Measurements from ENCODE around the gene RETREG3. TPM values are rescaled to one million over a fixed set of nuclear protein-coding genes. Genes with fewer than 3 reads are reported as not detected.
A peak's percentile ranks its signal among the peaks of the same experiment; 100 is the strongest.

Gene RETREG3
- total RNA-seq, 1 experiment from 2014 or later: 47.2 TPM

GRCh38 chr17:42581744-42582270, 27.4 kb downstream of the RETREG3 start:
- no peak overlapping the region for H3K4me3 ChIP-seq
- DNase-seq: no peak
- H3K9me3 ChIP-seq: no peaks in the 10 kb centered on the region
- peaks cover 61% of the 10 kb centered on the region for H3K36me3 ChIP-seq
- no peaks in the 10 kb centered on the region for H3K27me3 ChIP-seq

- no peak for DNase-seq
- no peaks in the 10 kb centered on the region for H3K27me3 ChIP-seq
- no peak overlapping the region for H3K4me3 ChIP-seq
- H3K36me3 ChIP-seq: peaks cover 57% of the 10 kb centered on the region
- no peaks in the 10 kb centered on the region for H3K9me3 ChIP-seq
Observed at GRCh38 chr17:42579794-42580551, 29.2 kb downstream of the RETREG3 start.

GRCh38 chr17:42578282-42578869, 30.8 kb downstream of the RETREG3 start:
- peaks cover 60% of the 10 kb centered on the region for H3K36me3 ChIP-seq
- peak overlapping the region; percentile 93 for H3K4me3 ChIP-seq
- peak; percentile 73 for DNase-seq
- no peaks in the 10 kb centered on the region for H3K9me3 ChIP-seq
- no peaks in the 10 kb centered on the region for H3K27me3 ChIP-seq

GRCh38 chr17:42577532-42578281, 31.5 kb downstream of the RETREG3 start, which contains the start of gene PSMC3IP:
PSMC3IP (minus strand) TSS chr17:42577729; CDS start chr17:42577686, 43 bp downstream.
- peak within 1 kb of the TSS; percentile 93 for H3K4me3 ChIP-seq
- H3K27me3 ChIP-seq: no peaks in the 10 kb centered on the region
- no peaks in the 10 kb centered on the region for H3K9me3 ChIP-seq
- DNase-seq: peak; percentile 97
- peaks cover 62% of the 10 kb centered on the region for H3K36me3 ChIP-seq

- H3K4me3 ChIP-seq: peak overlapping the region; percentile 93
- DNase-seq: no peak
Observed at GRCh38 chr17:42577140-42577531, 32.0 kb downstream of the RETREG3 start.

GRCh38 chr17:42574463-42574862, 34.7 kb downstream of the RETREG3 start:
- DNase-seq: no peak
- Histone ChIP-seq H3K36me3 (peaks cover 71% of the 10 kb centered on the region), H3K4me3 (no peak overlapping the region)

More at GRCh38 chr17:42577140-42577531, 32.0 kb downstream of the RETREG3 start:
- Histone ChIP-seq H3K27me3 (no peaks in the 10 kb centered on the region), H3K36me3 (peaks cover 61% of the 10 kb centered on the region), H3K9me3 (no peaks in the 10 kb centered on the region)

GRCh38 chr17:42573095-42573494, 36.1 kb downstream of the RETREG3 start:
- Histone ChIP-seq H3K4me3 (no peak overlapping the region), H3K36me3 (peaks cover 83% of the 10 kb centered on the region)

More at GRCh38 chr17:42574463-42574862, 34.7 kb downstream of the RETREG3 start:
- Histone ChIP-seq H3K27me3 (no peaks in the 10 kb centered on the region), H3K9me3 (no peaks in the 10 kb centered on the region)

GRCh38 chr17:42571435-42572225, 37.5 kb downstream of the RETREG3 start:
- no peaks in the 10 kb centered on the region for H3K9me3 ChIP-seq
- H3K4me3 ChIP-seq: no peak overlapping the region
- no peaks in the 10 kb centered on the region for H3K27me3 ChIP-seq
- DNase-seq: no peak
- H3K36me3 ChIP-seq: peaks cover 81% of the 10 kb centered on the region

More at GRCh38 chr17:42573095-42573494, 36.1 kb downstream of the RETREG3 start:
- Histone ChIP-seq H3K9me3 (no peaks in the 10 kb centered on the region), H3K27me3 (no peaks in the 10 kb centered on the region)
- no peak for DNase-seq

GRCh38 chr17:42568341-42569111, 40.6 kb downstream of the RETREG3 start:
- Histone ChIP-seq H3K36me3 (peaks cover 89% of the 10 kb centered on the region), H3K4me3 (no peak overlapping the region; the same call in 1 of the 2 replicates), H3K27me3 (no peaks in the 10 kb centered on the region), H3K9me3 (no peaks in the 10 kb centered on the region)
- no peak for DNase-seq

- DNase-seq: peak; percentile 90
- H3K9me3 ChIP-seq: no peaks in the 10 kb centered on the region
- H3K27me3 ChIP-seq: no peaks in the 10 kb centered on the region
- peaks cover 84% of the 10 kb centered on the region for H3K36me3 ChIP-seq
- peak within 1 kb of the TSS; percentile 84 for H3K4me3 ChIP-seq
Observed at GRCh38 chr17:42566883-42567573, 42.1 kb downstream of the RETREG3 start, which contains the start of gene MLX. MLX (plus strand) TSS chr17:42567100; CDS start chr17:42567125, 25 bp downstream.

- Histone ChIP-seq H3K4me3 (peak overlapping the region; percentile 84), H3K9me3 (no peaks in the 10 kb centered on the region), H3K36me3 (peaks cover 77% of the 10 kb centered on the region), H3K27me3 (no peaks in the 10 kb centered on the region)
- no peak for DNase-seq
Observed at GRCh38 chr17:42566215-42566882, 42.8 kb downstream of the RETREG3 start.

GRCh38 chr17:42565523-42566214, 43.5 kb downstream of the RETREG3 start:
- no peak for DNase-seq
- no peaks in the 10 kb centered on the region for H3K27me3 ChIP-seq
- H3K4me3 ChIP-seq: no peak overlapping the region
- H3K36me3 ChIP-seq: peaks cover 70% of the 10 kb centered on the region
- H3K9me3 ChIP-seq: no peaks in the 10 kb centered on the region

GRCh38 chr17:42564815-42565522, 44.2 kb downstream of the RETREG3 start:
- H3K9me3 ChIP-seq: no peaks in the 10 kb centered on the region
- no peaks in the 10 kb centered on the region for H3K27me3 ChIP-seq
- no peak overlapping the region for H3K4me3 ChIP-seq
- peaks cover 66% of the 10 kb centered on the region for H3K36me3 ChIP-seq
- DNase-seq: no peak
